ENCODE results near the gene KIAA0319L.
"Not testable (repeated sequence)": the region's sequence is repeated elsewhere in the genome, so short reads cannot be mapped to it uniquely, and the experiment has no call there.

KIAA0319L gene

DNA sequence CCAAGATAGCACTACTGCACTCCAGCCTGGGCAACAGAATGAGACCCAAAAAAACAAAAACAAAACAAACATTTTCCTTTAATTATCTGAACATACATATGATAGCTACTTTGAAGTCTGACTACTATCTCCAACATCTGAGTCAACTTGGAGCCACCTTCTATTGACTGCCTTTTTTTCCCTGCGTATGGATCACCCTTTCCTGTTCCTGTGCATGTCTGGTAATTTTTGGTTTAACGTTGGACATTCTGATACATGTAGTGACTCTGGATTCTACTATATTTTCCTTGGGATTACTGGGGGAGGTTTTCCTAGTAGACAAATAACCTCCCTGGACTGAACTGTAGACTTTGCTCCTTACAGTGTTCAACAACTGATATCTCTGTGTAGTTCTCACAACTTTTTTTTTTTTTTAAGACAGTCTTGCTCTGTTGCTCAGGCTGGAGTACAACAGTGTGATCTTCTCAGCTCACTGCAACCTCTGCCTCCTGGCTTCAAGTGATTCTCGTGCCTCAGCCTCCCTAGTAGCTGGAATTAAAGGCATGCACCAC, 70.3 kb downstream of the KIAA0319L start:
- DNase-seq (ENCODE audit: low spot score) = no peak

GRCh38 chr1:35481229-35481628, 76.0 kb downstream of the KIAA0319L start:
- no peak for DNase-seq (ENCODE audit: low spot score)

- no peak for DNase-seq (ENCODE audit: low spot score)
Measured at GRCh38 chr1:35477870-35478269, 79.3 kb downstream of the KIAA0319L start.

DNA sequence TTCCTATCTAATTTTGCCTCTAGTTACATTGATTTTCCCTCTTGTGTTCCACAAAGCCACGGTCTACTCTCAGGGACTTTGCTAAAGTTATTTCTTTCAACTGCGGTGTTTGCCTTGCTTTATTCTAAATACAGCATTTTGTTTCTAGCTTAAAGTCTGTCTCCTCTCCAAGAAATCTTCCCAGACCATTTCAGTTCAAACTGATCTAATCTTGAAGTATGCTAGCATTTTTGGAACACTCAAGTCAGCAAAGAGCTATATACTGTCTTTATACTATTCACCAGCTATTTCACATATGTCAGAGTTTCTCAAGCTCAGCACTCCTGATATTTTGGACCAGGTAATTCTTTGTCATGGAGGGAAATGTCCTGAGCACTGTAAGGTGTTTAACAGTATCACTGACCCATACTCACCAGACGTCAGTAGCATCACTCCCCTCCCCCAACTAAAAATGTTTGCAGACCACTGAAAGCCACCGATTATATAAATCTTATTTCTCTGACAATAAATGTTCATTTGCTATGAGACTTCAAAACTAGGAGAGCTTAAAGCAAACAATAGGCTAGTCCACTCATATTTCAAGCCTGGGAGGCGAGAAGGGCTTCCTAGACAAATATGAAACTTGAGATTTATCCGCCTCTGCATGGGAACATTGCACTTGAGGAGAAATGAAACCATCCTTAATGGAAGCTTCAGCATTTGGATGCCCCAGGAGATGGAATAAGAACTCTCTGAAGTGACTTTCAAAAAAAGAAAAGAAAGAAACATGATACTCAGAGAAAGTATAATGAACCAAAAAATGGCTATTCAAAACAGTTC, 81.1 kb downstream of the KIAA0319L start:
- DNase-seq (ENCODE audit: low spot score) = no peak

- no peak for DNase-seq (ENCODE audit: low spot score)
Measured at GRCh38 chr1:35475356-35475755, 81.8 kb downstream of the KIAA0319L start.

DNA sequence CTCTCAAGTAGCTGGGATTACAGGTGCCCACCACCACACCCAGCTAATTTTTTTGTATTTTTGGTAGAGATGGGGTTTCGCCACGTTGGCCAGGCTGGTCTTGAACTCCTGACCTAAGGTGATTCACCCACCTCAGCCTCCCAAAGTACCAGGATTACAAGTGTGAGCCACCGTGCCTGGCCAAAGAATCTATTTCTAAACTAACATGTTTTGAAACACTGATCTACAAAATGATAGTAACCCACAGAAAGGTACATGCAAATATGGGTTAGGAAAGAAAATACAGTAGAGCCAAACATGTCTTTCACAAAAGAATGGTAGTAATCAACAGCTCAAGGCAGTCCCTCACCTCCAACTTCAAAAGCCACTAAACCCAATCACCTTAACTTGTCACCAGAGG, 84.0 kb downstream of the KIAA0319L start:
- not testable (repeated sequence) for DNase-seq (ENCODE audit: low spot score)

- DNase-seq (ENCODE audit: low spot score) = no peak
Measured at GRCh38 chr1:35470977-35471613, 86.1 kb downstream of the KIAA0319L start.

DNA sequence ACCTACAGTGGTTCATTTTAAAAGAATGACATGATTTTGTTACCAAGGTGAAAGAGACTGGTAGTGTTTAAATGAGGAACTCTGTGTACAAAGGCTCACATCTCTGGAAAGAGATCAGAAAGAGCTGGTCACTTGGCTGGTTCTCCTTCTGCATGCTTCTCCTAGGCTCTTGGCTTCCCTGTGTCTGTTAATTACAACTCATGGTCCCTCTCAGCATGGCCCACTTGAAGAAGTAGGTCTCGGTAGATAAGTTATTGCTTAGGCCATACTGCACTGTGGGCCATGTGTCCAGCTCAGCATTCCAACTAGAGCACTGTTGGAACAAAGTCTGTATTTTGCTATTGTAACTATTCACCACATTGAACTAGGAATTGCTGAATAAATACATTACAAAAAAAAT, 91.1 kb downstream of the KIAA0319L start:
- DNase-seq (ENCODE audit: low spot score) = no peak

DNA sequence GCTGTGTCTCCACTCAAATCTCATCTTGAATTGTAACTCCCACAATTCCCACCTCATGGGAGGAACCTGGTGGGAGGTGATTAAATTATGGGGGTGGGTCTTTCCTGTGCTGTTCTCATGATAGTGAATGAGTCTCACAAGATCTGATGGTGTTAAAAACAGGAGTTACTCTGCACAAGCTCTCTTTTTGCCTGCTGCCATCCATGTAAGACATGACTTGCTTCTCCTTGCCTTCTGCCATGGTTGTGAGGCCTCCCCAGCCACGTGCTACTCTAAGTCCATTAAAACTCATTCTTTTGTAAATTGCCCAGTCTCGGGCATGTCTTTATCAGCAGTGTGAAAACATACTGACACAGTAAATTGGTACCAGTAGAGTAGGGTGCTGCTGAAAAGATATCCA, 93.5 kb downstream of the KIAA0319L start:
- DNase-seq (ENCODE audit: low spot score) = not testable (repeated sequence)

DNA sequence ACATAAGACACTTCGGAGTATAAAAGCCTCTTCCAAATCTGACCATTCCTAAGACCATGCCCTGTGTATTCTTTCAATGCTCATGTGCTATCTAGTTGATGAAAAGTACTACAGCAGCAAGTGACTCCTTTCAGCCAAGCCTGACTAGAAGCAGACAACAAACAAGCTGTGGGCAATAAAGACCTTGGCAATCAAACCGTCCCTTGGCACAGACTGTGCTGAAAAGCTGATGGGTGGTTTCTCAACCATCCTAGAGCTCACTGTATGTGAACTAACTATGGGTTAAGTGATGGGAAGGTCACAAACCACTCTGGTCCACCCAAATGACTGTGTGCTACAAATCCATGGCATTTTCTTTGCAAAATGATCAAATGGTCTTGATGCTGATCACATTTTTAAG, 94.0 kb downstream of the KIAA0319L start:
- DNase-seq (ENCODE audit: low spot score) = no peak

GRCh38 chr1:35461966-35462651, 95.1 kb downstream of the KIAA0319L start:
- no peak for DNase-seq (ENCODE audit: low spot score)

DNA sequence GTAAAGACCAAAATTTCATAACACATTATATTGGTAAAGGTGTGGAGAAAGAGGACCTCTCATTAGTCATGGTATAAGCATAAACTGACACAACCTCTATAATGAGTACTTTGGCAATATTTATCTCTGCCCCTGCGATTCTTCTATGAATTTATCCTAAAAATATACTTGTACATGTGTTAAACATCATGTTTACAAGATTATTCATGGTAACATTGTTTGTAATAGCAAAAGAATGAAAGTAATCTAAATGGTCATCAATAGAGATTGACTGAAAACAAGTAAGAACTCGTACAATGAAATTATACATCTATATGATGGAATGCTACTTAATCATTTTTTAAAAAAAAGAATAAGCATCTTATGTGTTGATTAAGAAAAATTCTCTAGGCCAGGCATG, 96.4 kb downstream of the KIAA0319L start:
- DNase-seq (ENCODE audit: low spot score) = no peak

DNA sequence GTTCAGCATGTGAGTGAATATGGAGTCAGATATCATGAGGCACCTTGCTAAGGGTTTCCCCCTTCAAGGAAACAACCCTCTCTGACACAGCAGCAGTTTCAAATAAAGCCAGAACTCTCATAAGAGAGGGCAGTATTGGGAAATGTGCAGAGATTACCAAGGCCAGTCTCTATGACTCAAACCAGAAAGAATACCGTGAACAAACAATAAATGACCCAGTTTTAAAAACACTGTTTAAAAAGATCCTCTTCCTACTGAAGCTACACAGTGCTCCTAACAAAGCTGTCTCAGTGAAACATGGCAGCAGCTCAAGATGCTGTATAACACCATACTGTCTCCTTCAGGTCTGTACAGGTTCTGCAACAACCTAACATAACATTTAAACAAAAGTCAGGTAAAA, 102.6 kb downstream of the KIAA0319L start:
- DNase-seq (ENCODE audit: low spot score) = no peak

DNA sequence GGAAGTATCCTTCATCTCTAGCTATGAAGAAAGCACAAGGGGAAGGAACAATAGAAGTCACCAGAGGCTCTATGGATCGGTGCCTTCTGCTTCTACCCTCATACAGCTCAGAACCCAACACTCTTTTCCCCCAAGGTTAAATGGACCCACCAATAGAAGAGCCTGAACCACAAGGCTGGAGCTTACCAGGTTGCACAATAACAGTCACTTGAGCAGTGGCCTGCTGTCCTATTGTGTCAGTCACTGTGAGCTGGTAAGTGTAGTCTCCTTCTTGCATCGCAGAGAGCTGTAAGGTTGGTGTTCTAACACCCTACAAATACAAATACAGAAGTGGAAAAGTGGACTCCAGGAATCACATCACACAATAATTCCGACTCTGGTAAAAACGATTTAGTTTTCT, 103.0 kb downstream of the KIAA0319L start:
- DNase-seq (ENCODE audit: low spot score) = no peak

- DNase-seq (ENCODE audit: low spot score) = no peak
Measured at GRCh38 chr1:35453031-35453430, 104.2 kb downstream of the KIAA0319L start.

DNA sequence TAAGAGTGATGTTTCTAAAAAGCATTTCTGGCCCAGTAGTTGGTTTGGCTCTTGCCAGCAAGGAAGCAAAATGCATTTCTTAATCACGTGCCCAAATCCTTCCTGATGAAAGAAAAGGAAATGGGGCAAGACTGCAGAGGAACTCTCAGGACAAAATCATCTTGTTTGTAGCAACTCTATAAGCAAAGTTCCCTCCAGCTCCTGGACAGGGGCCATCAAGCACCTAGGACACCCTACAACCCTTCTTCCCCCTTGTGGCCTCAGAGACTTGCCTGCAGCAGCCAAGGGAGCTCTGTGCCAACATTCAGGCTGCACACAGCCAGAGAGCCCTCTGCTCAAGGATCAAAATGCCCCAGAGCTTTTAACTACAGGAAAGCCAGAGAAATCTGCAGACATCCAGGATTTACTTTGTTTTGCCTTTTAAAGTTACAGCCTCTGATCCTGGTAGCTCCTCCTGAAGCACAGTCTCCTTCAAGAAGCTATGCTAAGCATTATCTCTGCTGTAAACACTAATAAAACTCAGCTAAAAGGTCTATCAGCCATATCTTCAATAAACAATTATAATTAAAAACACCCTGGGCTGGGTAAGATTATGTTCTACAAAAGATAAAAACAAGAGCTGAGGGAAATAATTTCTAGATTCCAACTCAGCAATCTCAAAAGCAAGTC, 105.0 kb downstream of the KIAA0319L start:
- DNase-seq (ENCODE audit: low spot score) = peak; percentile 3

GRCh38 chr1:35451125-35451528, 106.1 kb downstream of the KIAA0319L start:
- DNase-seq (ENCODE audit: low spot score) = peak; percentile 70

DNA sequence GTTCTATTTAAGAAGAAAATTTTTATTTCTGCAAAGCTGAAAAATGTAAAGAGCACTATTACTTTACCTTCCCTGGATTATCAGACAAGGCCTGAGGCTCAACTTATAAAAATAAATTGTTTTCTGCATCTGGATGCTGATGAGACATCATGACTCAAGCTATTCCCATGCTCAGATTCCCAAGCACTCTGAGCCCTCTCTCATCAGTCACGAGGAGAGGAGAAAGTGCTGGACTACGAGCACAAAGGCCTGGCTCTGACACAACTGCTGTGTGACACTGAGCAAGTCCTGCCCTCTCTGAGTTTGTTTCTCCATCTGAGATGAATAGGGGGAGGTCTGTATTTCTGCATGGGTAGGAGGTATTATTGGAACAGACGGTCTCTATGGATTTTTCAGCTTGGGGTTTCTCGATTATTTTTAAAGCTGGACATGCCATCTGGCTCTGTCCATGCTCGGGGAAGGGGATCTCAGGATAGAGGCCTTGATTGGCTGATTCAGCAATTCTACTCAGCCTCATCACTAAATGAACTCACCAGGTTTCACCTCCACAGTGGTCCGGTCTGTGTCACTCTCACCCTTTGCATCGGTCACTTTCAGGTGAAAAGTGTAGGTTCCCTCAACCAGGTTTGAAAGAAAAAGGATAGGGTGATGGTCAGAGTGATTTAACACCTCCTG, 107.7 kb downstream of the KIAA0319L start:
- peak; percentile 89 for DNase-seq (ENCODE audit: low spot score)

DNA sequence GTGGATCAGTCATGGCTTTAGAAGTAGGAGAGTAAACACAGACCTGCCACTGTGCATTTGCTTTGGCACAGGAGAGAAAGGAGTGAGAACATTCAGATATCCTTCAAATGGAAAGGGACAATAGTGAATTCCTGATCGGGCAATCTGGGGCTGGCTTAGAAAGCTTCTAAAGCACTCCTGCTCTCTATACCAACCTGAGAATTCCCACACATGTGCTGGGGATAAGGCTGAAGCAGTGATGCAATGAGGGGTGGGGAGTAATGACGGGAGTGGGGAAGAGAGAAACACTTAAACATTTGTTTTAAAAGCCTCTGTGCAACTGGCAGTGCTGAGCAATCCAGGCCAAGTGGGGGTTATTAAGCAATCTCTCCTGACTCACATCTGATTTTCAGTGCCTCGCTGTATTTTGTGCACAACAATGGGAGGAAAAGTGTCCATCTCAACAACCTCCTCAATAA, 108.8 kb downstream of the KIAA0319L start:
- DNase-seq (ENCODE audit: low spot score) = peak; percentile 68

GRCh38 chr1:35447278-35447677, 109.9 kb downstream of the KIAA0319L start:
- DNase-seq (ENCODE audit: low spot score) = no peak

DNA sequence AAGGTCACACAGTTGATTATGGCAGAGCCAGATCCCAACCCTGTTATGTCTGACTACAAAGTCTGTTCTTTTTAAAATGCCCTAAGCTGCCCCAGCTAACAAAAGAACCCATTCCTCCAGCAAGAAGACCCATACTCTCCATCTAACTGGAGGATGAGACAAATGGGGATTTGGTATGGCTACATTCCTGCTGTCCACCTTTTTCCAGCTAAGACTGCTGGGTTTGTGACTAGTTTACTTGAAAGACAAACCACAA, 112.8 kb downstream of the KIAA0319L start:
- no peak for DNase-seq (ENCODE audit: low spot score)

Data from kidney capillary endothelial cell (primary cell).